Cardiac muscle cell (in vitro differentiated cells and primary cell): ENCODE data around the gene OR5L2. TPM values are rescaled to one million over a fixed set of nuclear protein-coding genes. Genes with fewer than 3 reads are reported as not detected.
"Not testable (repeated sequence)": the region's sequence is repeated elsewhere in the genome, so short reads cannot be mapped to it uniquely, and the experiment has no call there.

Experiments
- DNase-seq, 2 donors: peaks; one replicate each; pipeline versions ENCODE4 v3.0.0 to v3.0.0-alpha.2; 2010 to 2017; ENCODE audit warnings: low read depth in 1 of 2, low spot score in 1 of 2
- H3K27ac ChIP-seq: fragments of 200-600 bp; sonication (generic); 2 replicates; pipeline ENCODE4 v1.5.1; 2016
- H3K27me3 ChIP-seq: fragments of 200-600 bp; sonication (generic); 2 replicates; pipeline ENCODE4 v1.6.0; 2016; ENCODE audit warnings: control low read depth
- H3K36me3 ChIP-seq: fragments of 200-600 bp; sonication (generic); 2 replicates; pipeline ENCODE4 v1.5.1; 2016; ENCODE audit warnings: control low read depth
- H3K4me1 ChIP-seq: fragments of 200-600 bp; sonication (generic); 2 replicates; pipeline ENCODE4 v1.8.1; 2017; ENCODE audit warnings: low read depth, mild to moderate bottlenecking, mixed run types
- H3K4me3 ChIP-seq: fragments of 200-600 bp; sonication (generic); 2 replicates; pipeline ENCODE4 v1.5.1; 2016; ENCODE audit warnings: mild to moderate bottlenecking
- H3K9me3 ChIP-seq: fragments of 200-600 bp; sonication (generic); 2 replicates; pipeline ENCODE4 v1.5.1; 2017; ENCODE audit warnings: low read depth, mild to moderate bottlenecking, control low read depth
- CTCF ChIP-seq: IDR thresholded peaks from 2 replicates; pipeline ENCODE4 v1.5.1; 2012; ENCODE audit warnings: low read depth, mild to moderate bottlenecking, low read length
- polyA plus RNA-seq: library from polyadenylated mRNA; unstranded; fragments of >200 nt; fragmentation: Nextera tagmentation; extraction: Ambion mirVana; gene quantifications from 2 replicates; pipeline ENCODE4 v1.2.1, GENCODE V29; 2016
- total RNA-seq: library from RNA; depleted of rRNA; stranded (reverse); fragments of >200 nt; gene quantifications from 2 replicates; pipeline ENCODE4 v1.2.3, GENCODE V29; 2016

The OR5L2 gene
- total and polyA plus RNA-seq, 2 experiments from 2014 or later: not detected

GRCh38 chr11:55819330-55819729, 7.7 kb upstream of the OR5L2 start, which contains the start of gene OR5D18:
Gene OR5D18, plus strand, starts transcription at chr11:55819630. Its CDS starts 0 bp downstream, at chr11:55819630.
- DNase-seq: no peak
- no peaks in the 10 kb centered on the region for H3K4me1 ChIP-seq
- no peak within 1 kb of the TSS for H3K4me3 ChIP-seq
- H3K27me3 ChIP-seq: no peaks in the 10 kb centered on the region
- no peaks in the 10 kb centered on the region for H3K36me3 ChIP-seq
- TF ChIP-seq CTCF: no peak
- H3K9me3 ChIP-seq: no peaks in the 10 kb centered on the region
- H3K27ac ChIP-seq: no peak within 1 kb of the TSS

DNA sequence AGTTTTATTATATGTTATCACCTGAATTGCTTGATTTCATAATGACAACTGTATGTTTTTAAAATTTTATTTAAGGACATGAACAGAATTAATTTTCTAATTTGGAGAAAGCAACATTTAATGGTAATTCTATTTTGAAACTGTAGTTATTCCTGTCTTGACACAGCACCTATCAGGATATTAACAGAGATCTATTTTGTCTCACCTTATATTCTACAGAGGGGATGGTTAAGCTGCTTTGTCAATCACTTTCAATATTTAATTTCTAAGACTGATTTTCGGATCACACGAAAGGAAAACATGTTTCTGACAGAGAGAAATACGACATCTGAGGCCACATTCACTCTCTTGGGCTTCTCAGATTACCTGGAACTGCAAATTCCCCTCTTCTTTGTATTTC, 11.4 kb downstream of the OR5L2 start, which contains the start of gene OR5D16:
Gene OR5D16 (plus strand): TSS at position 301 of the 400 bp plus-strand sequence. CDS start 0 bp downstream, at position 301.
- Histone ChIP-seq H3K36me3 (no peaks in the 10 kb centered on the region), H3K9me3 (no peaks in the 10 kb centered on the region), H3K27me3 (no peaks in the 10 kb centered on the region), H3K4me3 (no peak within 1 kb of the TSS), H3K27ac (no peak within 1 kb of the TSS), H3K4me1 (no peaks in the 10 kb centered on the region)
- TF ChIP-seq CTCF: no peak
- no peak for DNase-seq

- Histone ChIP-seq H3K36me3 (no peaks in the 10 kb centered on the region), H3K9me3 (no peaks in the 10 kb centered on the region), H3K4me3 (no peak overlapping the region), H3K4me1 (no peaks in the 10 kb centered on the region), H3K27me3 (no peaks in the 10 kb centered on the region), H3K27ac (no peak overlapping the region)
- TF ChIP-seq CTCF: no peak
- DNase-seq: no peak
These were observed 20.4 kb downstream of the OR5L2 start for GRCh38 chr11:55847453-55847852.

GRCh38 chr11:55849037-55849436, 22.0 kb downstream of the OR5L2 start:
- Histone ChIP-seq H3K27ac (no peak overlapping the region), H3K9me3 (no peaks in the 10 kb centered on the region), H3K36me3 (no peaks in the 10 kb centered on the region), H3K4me3 (no peak overlapping the region), H3K4me1 (no peaks in the 10 kb centered on the region), H3K27me3 (no peaks in the 10 kb centered on the region)
- no peak for DNase-seq
- TF ChIP-seq CTCF: no peak

DNA sequence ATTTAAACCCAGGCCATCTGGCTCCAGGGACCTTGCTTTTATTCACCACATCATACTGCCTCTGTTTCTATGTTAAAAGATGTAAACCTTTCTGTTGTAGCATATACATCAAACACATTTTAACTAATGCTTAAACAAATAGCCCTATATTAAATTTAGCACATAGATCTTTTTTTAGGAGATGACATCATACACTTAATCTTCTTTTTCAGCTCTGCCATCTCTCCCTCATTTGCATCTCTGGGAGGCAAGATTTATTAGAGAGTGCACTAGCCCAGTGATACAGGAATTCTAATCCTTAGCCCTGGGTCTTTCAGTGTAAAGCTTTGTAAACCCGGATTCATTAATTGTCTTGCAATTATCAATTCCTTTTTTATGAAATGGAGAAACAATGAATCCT, 25.1 kb downstream of the OR5L2 start:
- Histone ChIP-seq H3K27ac (no peak overlapping the region), H3K36me3 (no peaks in the 10 kb centered on the region), H3K4me1 (no peaks in the 10 kb centered on the region), H3K4me3 (no peak overlapping the region), H3K9me3 (no peaks in the 10 kb centered on the region), H3K27me3 (no peaks in the 10 kb centered on the region)
- no peak for TF ChIP-seq CTCF
- no peak for DNase-seq

DNA sequence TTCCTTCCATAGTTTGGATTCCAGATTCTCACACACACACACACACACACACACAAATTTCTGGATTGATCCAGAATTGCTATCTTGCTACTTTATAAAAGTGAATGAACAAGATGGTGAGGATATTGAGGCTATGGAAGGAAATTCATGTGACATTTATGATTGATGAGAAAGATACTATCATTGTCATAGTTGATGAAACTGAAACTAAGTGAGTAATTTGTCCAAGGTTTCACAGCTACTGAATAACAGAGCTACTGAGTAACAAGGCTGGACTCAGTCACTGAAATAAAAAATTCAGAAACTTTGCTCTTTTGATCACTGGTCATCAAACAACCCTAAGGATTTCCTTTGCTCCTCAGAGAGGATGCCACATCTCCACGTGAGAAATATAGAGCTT, 27.7 kb downstream of the OR5L2 start:
- H3K36me3 ChIP-seq: no peaks in the 10 kb centered on the region

DNA sequence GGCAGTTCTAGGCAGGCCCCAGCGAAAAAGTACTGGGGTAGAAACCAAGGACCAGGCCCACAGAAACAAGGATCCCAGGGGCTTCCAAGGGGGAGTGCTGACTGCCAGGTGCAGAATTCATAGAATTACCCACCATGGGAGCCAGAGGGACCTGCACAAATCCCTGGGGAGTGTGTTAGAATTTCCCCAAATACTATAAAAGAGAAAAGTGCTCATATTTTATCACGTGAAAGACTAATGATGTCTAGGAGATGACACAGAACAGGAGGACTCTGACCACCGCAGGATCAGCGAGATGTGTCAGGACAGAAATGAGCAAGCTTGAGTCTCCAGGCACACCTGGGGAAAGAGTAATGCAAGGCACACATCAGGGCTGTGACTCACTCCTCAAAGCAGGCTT, 40.3 kb downstream of the OR5L2 start:
- not testable (repeated sequence) for H3K27ac ChIP-seq, H3K36me3 ChIP-seq, H3K27me3 ChIP-seq, H3K4me1 ChIP-seq, H3K9me3 ChIP-seq, H3K4me3 ChIP-seq, DNase-seq

More for the DNA sequence above, 27.7 kb downstream of the OR5L2 start:
- Histone ChIP-seq H3K27ac (no peak overlapping the region), H3K4me1 (no peaks in the 10 kb centered on the region), H3K9me3 (no peaks in the 10 kb centered on the region), H3K4me3 (no peak overlapping the region), H3K27me3 (no peaks in the 10 kb centered on the region)
- no peak for DNase-seq
- no peak for TF ChIP-seq CTCF

GRCh38 chr11:55872731-55873130, 45.7 kb downstream of the OR5L2 start:
- not testable (repeated sequence) for H3K4me1 ChIP-seq, H3K27ac ChIP-seq

More at GRCh38 chr11:55872731-55873130, 45.7 kb downstream of the OR5L2 start:
- not testable (repeated sequence) for H3K4me3 ChIP-seq, DNase-seq, H3K9me3 ChIP-seq, H3K27me3 ChIP-seq, H3K36me3 ChIP-seq
